ENCODE data around the gene EN1.

Gene EN1

GRCh38 chr2:118833716-118834439 is 13.6 kb downstream of the EN1 start:
- TF ChIP-seq MYC (IDR thresholded peaks at IDR 0.05; ENCODE audit: low read depth, low read length), result no peak
- TF ChIP-seq POLR2A (IDR thresholded peaks at IDR 0.05; ENCODE audit: extremely low read depth, insufficient read length), result no peak
- no peak for TF ChIP-seq MAX (IDR thresholded peaks at IDR 0.05; ENCODE audit: low read depth, low read length)
- no peak for TF ChIP-seq CTCF (IDR thresholded peaks at IDR 0.05; ENCODE audit: low read depth, low read length)
- H3K4me3 ChIP-seq (ENCODE audit: low read depth, low read length), result no peak overlapping the region
- no peak for DNase-seq (ENCODE audit: low read depth)

GRCh38 chr2:118832791-118833715 is 14.4 kb downstream of the EN1 start:
- TF ChIP-seq MYC (IDR thresholded peaks at IDR 0.05; ENCODE audit: low read depth, low read length), result no peak
- TF ChIP-seq MAX (IDR thresholded peaks at IDR 0.05; ENCODE audit: low read depth, low read length), result no peak
- no peak for TF ChIP-seq CTCF (IDR thresholded peaks at IDR 0.05; ENCODE audit: low read depth, low read length)
- TF ChIP-seq POLR2A (IDR thresholded peaks at IDR 0.05; ENCODE audit: extremely low read depth, insufficient read length), result no peak
- no peak overlapping the region for H3K4me3 ChIP-seq (ENCODE audit: low read depth, low read length)
- DNase-seq (ENCODE audit: low read depth), result no peak

GRCh38 chr2:118832071-118832790 is 15.2 kb downstream of the EN1 start:
- no peak for TF ChIP-seq MYC (IDR thresholded peaks at IDR 0.05; ENCODE audit: low read depth, low read length)
- no peak for TF ChIP-seq CTCF (IDR thresholded peaks at IDR 0.05; ENCODE audit: low read depth, low read length)
- no peak for TF ChIP-seq MAX (IDR thresholded peaks at IDR 0.05; ENCODE audit: low read depth, low read length)
- TF ChIP-seq POLR2A (IDR thresholded peaks at IDR 0.05; ENCODE audit: extremely low read depth, insufficient read length), result no peak
- no peak overlapping the region for H3K4me3 ChIP-seq (ENCODE audit: low read depth, low read length)
- DNase-seq (ENCODE audit: low read depth), result no peak

GRCh38 chr2:118830881-118831280 is 16.6 kb downstream of the EN1 start:
- no peak for TF ChIP-seq CTCF (IDR thresholded peaks at IDR 0.05; ENCODE audit: low read depth, low read length)
- TF ChIP-seq MYC (IDR thresholded peaks at IDR 0.05; ENCODE audit: low read depth, low read length), result no peak
- no peak for TF ChIP-seq POLR2A (IDR thresholded peaks at IDR 0.05; ENCODE audit: extremely low read depth, insufficient read length)
- TF ChIP-seq MAX (IDR thresholded peaks at IDR 0.05; ENCODE audit: low read depth, low read length), result no peak
- no peak overlapping the region for H3K4me3 ChIP-seq (ENCODE audit: low read depth, low read length)
- no peak for DNase-seq (ENCODE audit: low read depth)

- TF ChIP-seq MAX (IDR thresholded peaks at IDR 0.05; ENCODE audit: low read depth, low read length) (no peak), POLR2A (IDR thresholded peaks at IDR 0.05; ENCODE audit: extremely low read depth, insufficient read length) (no peak), MYC (IDR thresholded peaks at IDR 0.05; ENCODE audit: low read depth, low read length) (no peak), CTCF (IDR thresholded peaks at IDR 0.05; ENCODE audit: low read depth, low read length) (no peak)
- DNase-seq (ENCODE audit: low read depth), result no peak
These were observed 17.3 kb downstream of the EN1 start for GRCh38 chr2:118830118-118830517.

More at GRCh38 chr2:118830118-118830517, 17.3 kb downstream of the EN1 start:
- H3K4me3 ChIP-seq (ENCODE audit: low read depth, low read length), result no peak overlapping the region

All from NB4 (cell line).